VCaP (cell line): Measurements from ENCODE around the gene UMAD1.

Experiments
- H3K27ac ChIP-seq: fragments of 450-650 bp; 2 replicates; pipeline ENCODE4 v1.5.1; 2017
- CTCF ChIP-seq: fragments of 450-650 bp; conservative IDR thresholded peaks from 2 replicates; pipeline ENCODE4 v1.5.1; 2017; ENCODE audit warnings: mild to moderate bottlenecking, moderate library complexity

Gene UMAD1

GRCh38 chr7:7709291-7709690 lies 68.7 kb downstream of the UMAD1 start:
- no peak for TF ChIP-seq CTCF
- H3K27ac ChIP-seq: no peak overlapping the region

GRCh38 chr7:7710469-7710868 lies 69.9 kb downstream of the UMAD1 start:
- H3K27ac ChIP-seq: no peak overlapping the region
- no peak for TF ChIP-seq CTCF

GRCh38 chr7:7713730-7714129 lies 73.2 kb downstream of the UMAD1 start:
- no peak for TF ChIP-seq CTCF

GRCh38 chr7:7718492-7718891 lies 77.9 kb downstream of the UMAD1 start, which contains the start of gene RPA3:
RPA3 (minus strand) TSS chr7:7718607; CDS start chr7:7640418, 78,189 bp downstream.
- H3K27ac ChIP-seq: no peak within 1 kb of the TSS
- TF ChIP-seq CTCF: no peak

More at GRCh38 chr7:7713730-7714129, 73.2 kb downstream of the UMAD1 start:
- H3K27ac ChIP-seq: no peak overlapping the region

- no peak for TF ChIP-seq CTCF
- no peak overlapping the region for H3K27ac ChIP-seq
These were observed 78.7 kb downstream of the UMAD1 start for GRCh38 chr7:7719236-7719635.

GRCh38 chr7:7720193-7720592 lies 79.6 kb downstream of the UMAD1 start:
- no peak for TF ChIP-seq CTCF
- H3K27ac ChIP-seq: no peak overlapping the region

- no peak for TF ChIP-seq CTCF
- no peak overlapping the region for H3K27ac ChIP-seq
These were observed 80.4 kb downstream of the UMAD1 start for GRCh38 chr7:7720750-7721621.
